Transverse colon (tissue), 4 donors: ENCODE results near the gene RHEB. TPM values are rescaled to one million over a fixed set of nuclear protein-coding genes. Genes with fewer than 3 reads are reported as not detected.

Experiments
- DNase-seq: peaks from one replicate; pipeline ENCODE4 v3.0.0-alpha.2; 2019
- H3K27ac ChIP-seq, 4 donors: fragments of 200-600 bp; sonication (generic); 2 replicates each; pipeline ENCODE4 v1.5.1; 2016 to 2018; ENCODE audit warnings: inconsistent platforms in 4 of 4
- H3K27me3 ChIP-seq: fragments of 200-600 bp; sonication (generic); 2 replicates; pipeline ENCODE4 v1.5.1; 2017; ENCODE audit warnings: inconsistent platforms
- H3K36me3 ChIP-seq, 4 donors: fragments of 200-600 bp; sonication (generic); 2 replicates each; pipeline ENCODE4 v1.5.1; 2017 to 2019; ENCODE audit warnings: inconsistent platforms in 4 of 4
- H3K4me1 ChIP-seq, 4 donors: fragments of 200-600 bp; sonication (generic); 2 replicates each; pipeline ENCODE4 v1.5.1; 2017 to 2020; ENCODE audit warnings: inconsistent platforms in 4 of 4
- H3K4me3 ChIP-seq, 4 donors: fragments of 200-600 bp; sonication (generic); 1 replicate in 1 of 4; 2 replicates in 3 of 4; pipeline versions ENCODE4 v1.5.1 to v1.6.1; 2017 to 2019; ENCODE audit warnings: inconsistent platforms in 4 of 4
- H3K9me3 ChIP-seq, 2 donors: fragments of 200-600 bp; sonication (generic); 2 replicates each; pipeline ENCODE4 v1.5.1; 2017 to 2019; ENCODE audit warnings: inconsistent platforms in 2 of 2
- CTCF ChIP-seq, 5 experiments: fragments of 200-600 bp in 3 of 5; fragments of 450-650 bp in 2 of 5; sonication (generic) in 3 of 5; IDR thresholded peaks; 1 replicate in 2 of 5; 2 replicates in 3 of 5; pipeline ENCODE4 v1.5.1; 2016 to 2017; ENCODE audit warnings: antibody characterized with exemption in 5 of 5, inconsistent platforms in 3 of 5, mild to moderate bottlenecking in 2 of 5, moderate library complexity in 1 of 5
- EP300 ChIP-seq: sonication (generic); formaldehyde crosslinking; IDR thresholded peaks from one replicate; pipeline ENCODE4 v1.6.1; 2017; ENCODE audit warnings: antibody characterized with exemption, low read depth
- POLR2A ChIP-seq: fragments of 450-650 bp; IDR thresholded peaks from one replicate; pipeline ENCODE4 v1.6.1; 2016; ENCODE audit warnings: antibody characterized with exemption, mild to moderate bottlenecking, moderate library complexity
- POLR2AphosphoS5 ChIP-seq, 3 donors: sonication (generic); formaldehyde crosslinking; IDR thresholded peaks; one replicate each; pipeline ENCODE4 v1.6.1; 2016; ENCODE audit warnings: antibody characterized with exemption in 3 of 3
- WGBS, 2 donors: methylation state at CpG; one replicate each; pipeline ENCODE4 v1.1.5; 2018; ENCODE audit warnings: low coverage in 1 of 2; 5-methylcytosine and 5-hydroxymethylcytosine counted together
- in situ Hi-C, 4 donors: fragments of 200-750 bp; cut with MboI; loops; one replicate each; pipeline versions ENCODE4 v1.15.0 to v1.15.1; 2017; ENCODE audit warnings: low sequenced_read_pairs in 3 of 4, low pct_ligation_motif_present in 1 of 4, low pct_unique_long_range_greater_than_20kb in 1 of 4
- intact Hi-C: fragments of 100-400 bp; cut with DNase I; formaldehyde crosslinking; loops from one replicate; pipeline ENCODE4 v1.15.1; 2023; ENCODE audit warnings: low total_unique reads
- total RNA-seq, 4 donors: library from RNA; depleted of rRNA; stranded (reverse); fragments of >200 nt; gene quantifications; one replicate each; pipeline ENCODE4 v1.1.0, GENCODE V29; 2016

The RHEB gene
- total RNA-seq, 4 donors from 2014 or later: 12.7 to 70.5 (median 42.8) TPM

GRCh38 chr7:151454932-151455530 is 64.7 kb downstream of the RHEB start:
- DNase-seq: no peak
- Histone ChIP-seq H3K4me3 (no peak overlapping the region), H3K4me1 (peaks cover 8 to 12% (median 9%) of the 10 kb centered on the region in 4 donors), H3K9me3 (no peaks in the 10 kb centered on the region), H3K27me3 (no peaks in the 10 kb centered on the region), H3K27ac (no peak overlapping the region), H3K36me3 (no peaks in the 10 kb centered on the region)
- WGBS, 2 donors: 80 to 95% methylated on average over 1 to 11 of the region's 15 CpGs
- TF ChIP-seq CTCF (IDR thresholded peaks at IDR 0.05): no peak
- no peak for TF ChIP-seq EP300
- TF ChIP-seq POLR2A: no peak
- TF ChIP-seq POLR2AphosphoS5 (IDR thresholded peaks at IDR 0.05): no peak
- in situ Hi-C loops (loop anchor here in 1 of 4 donors (25.0 kb wide), 1 partner anchor 282 kb away; no protein-coding TSS in a partner anchor), intact Hi-C loops (no loop called here)

- in situ Hi-C loops: loop anchor here in 1 of 4 donors (25.0 kb wide), 1 partner anchor 283 kb away; no protein-coding TSS in a partner anchor
- Histone ChIP-seq H3K27me3 (no peaks in the 10 kb centered on the region), H3K4me1 (peaks cover 4 to 5% (median 4%) of the 10 kb centered on the region in 4 donors), H3K36me3 (no peaks in the 10 kb centered on the region), H3K4me3 (no peak overlapping the region), H3K27ac (no peak overlapping the region), H3K9me3 (no peaks in the 10 kb centered on the region)
- TF ChIP-seq POLR2AphosphoS5 (IDR thresholded peaks at IDR 0.05): no peak
- peak; percentile 1 for DNase-seq
- 83 to 88% methylated on average over 5 to 14 of the region's 14 CpGs for WGBS, 2 donors
- intact Hi-C loops: no loop called here
Observed at GRCh38 chr7:151454305-151454704, 65.4 kb downstream of the RHEB start.

GRCh38 chr7:151453326-151453791 is 66.3 kb downstream of the RHEB start:
- H3K9me3 ChIP-seq: no peaks in the 10 kb centered on the region
- DNase-seq: peak; percentile 8
- no peaks in the 10 kb centered on the region for H3K36me3 ChIP-seq
- intact Hi-C loops: no loop called here
- peaks cover 0 to 5% (median under 1%) of the 10 kb centered on the region in 4 donors for H3K4me1 ChIP-seq
- 50 to 83% methylated on average over 2 to 13 of the region's 13 CpGs for WGBS, 2 donors
- no peaks in the 10 kb centered on the region for H3K27me3 ChIP-seq
- H3K27ac ChIP-seq: no peak overlapping the region
- in situ Hi-C loops: loop anchor here in 1 of 4 donors (25.0 kb wide), 1 partner anchor 284 kb away; no protein-coding TSS in a partner anchor
- no peak overlapping the region for H3K4me3 ChIP-seq
- no peak for TF ChIP-seq EP300
- no peak for TF ChIP-seq CTCF (IDR thresholded peaks at IDR 0.05)
- no peak for TF ChIP-seq POLR2AphosphoS5 (IDR thresholded peaks at IDR 0.05)
- no peak for TF ChIP-seq POLR2A

GRCh38 chr7:151452680-151453325 is 66.9 kb downstream of the RHEB start:
- H3K27ac ChIP-seq: no peak overlapping the region
- H3K4me3 ChIP-seq: no peak overlapping the region
- intact Hi-C loops (no loop called here), in situ Hi-C loops (loop anchor here in 1 of 4 donors (25.0 kb wide), 1 partner anchor 284 kb away; no protein-coding TSS in a partner anchor)
- H3K9me3 ChIP-seq: no peaks in the 10 kb centered on the region
- TF ChIP-seq POLR2A: no peak
- TF ChIP-seq EP300: no peak
- no peak for TF ChIP-seq POLR2AphosphoS5 (IDR thresholded peaks at IDR 0.05)
- TF ChIP-seq CTCF (IDR thresholded peaks at IDR 0.05): no peak
- 81 to 85% methylated on average over 9 to 13 of the region's 15 CpGs for WGBS, 2 donors
- H3K27me3 ChIP-seq: no peaks in the 10 kb centered on the region
- no peaks in the 10 kb centered on the region for H3K36me3 ChIP-seq
- peak; percentile 6 for DNase-seq
- H3K4me1 ChIP-seq: peaks cover 0 to 11% (median 6%) of the 10 kb centered on the region in 4 donors
